Kidney tubule cell (primary cell): ENCODE measurements around the gene SLC40A1.

Experiments
- DNase-seq: peaks from one replicate; pipeline ENCODE4 v3.0.0-alpha.2; 2018; ENCODE audit warnings: low spot score

Gene SLC40A1

GRCh38 chr2:189511960-189512319 lies 68.6 kb downstream of the SLC40A1 start:
- no peak for DNase-seq

GRCh38 chr2:189511210-189511959 lies 69.2 kb downstream of the SLC40A1 start:
- no peak for DNase-seq
